Endodermal cell (in vitro differentiated cells): ENCODE data around the gene SPOCK1. TPM values are rescaled to one million over a fixed set of nuclear protein-coding genes. Genes with fewer than 3 reads are reported as not detected.

Experiments used
- DNase-seq: peaks from one replicate; pipeline ENCODE4 v3.0.0-alpha.2; 2017
- H3K27ac ChIP-seq: 2 replicates; pipeline ENCODE4 v1.5.1; 2013; ENCODE audit warnings: mild to moderate bottlenecking, low read depth, low read length, moderate library complexity
- H3K27me3 ChIP-seq: 2 replicates; pipeline ENCODE4 v1.6.1; 2013; ENCODE audit warnings: mild to moderate bottlenecking, low read length, moderate library complexity; ENCODE audit not compliant: insufficient read depth, control insufficient read depth, poor library complexity, severe bottlenecking
- H3K36me3 ChIP-seq: 2 replicates; pipeline ENCODE4 v1.7.0; 2013; ENCODE audit warnings: mild to moderate bottlenecking, low read length, moderate library complexity; ENCODE audit not compliant: control insufficient read depth, insufficient read depth
- H3K4me1 ChIP-seq: one replicate; pipeline ENCODE4 v1.7.0; 2013; ENCODE audit warnings: low read length; ENCODE audit not compliant: control insufficient read depth, insufficient read depth
- H3K4me3 ChIP-seq: 2 replicates; pipeline ENCODE4 v1.5.1; 2013; ENCODE audit warnings: mild to moderate bottlenecking, low read length, moderate library complexity
- H3K9ac ChIP-seq: 2 replicates; pipeline ENCODE4 v1.6.1; 2013; ENCODE audit warnings: mild to moderate bottlenecking, low read length, moderate library complexity; ENCODE audit not compliant: poor library complexity, severe bottlenecking; ENCODE audit errors: extremely low read depth
- H3K9me3 ChIP-seq: 2 replicates; pipeline ENCODE4 v1.6.1; 2013; ENCODE audit warnings: mild to moderate bottlenecking, low read length, moderate library complexity; ENCODE audit not compliant: control insufficient read depth
- H3K27ac Mint-ChIP-seq: 2 replicates; pipeline ENCODE4 v1.8.0; 2020; ENCODE audit warnings: mixed read lengths
- H3K27me3 Mint-ChIP-seq: 2 replicates; pipeline ENCODE4 v1.8.0; 2021; ENCODE audit warnings: mild to moderate bottlenecking, mixed read lengths; ENCODE audit not compliant: insufficient read depth
- H3K36me3 Mint-ChIP-seq: 2 replicates; pipeline ENCODE4 v1.8.0; 2020; ENCODE audit warnings: low read depth, mixed read lengths
- H3K4me1 Mint-ChIP-seq: 2 replicates; pipeline ENCODE4 v1.8.0; 2020; ENCODE audit warnings: mixed read lengths
- H3K4me3 Mint-ChIP-seq: 2 replicates; pipeline ENCODE4 v1.8.0; 2020; ENCODE audit warnings: mild to moderate bottlenecking, moderate library complexity, mixed read lengths
- H3K9me3 Mint-ChIP-seq: 2 replicates; pipeline ENCODE4 v1.8.0; 2020; ENCODE audit warnings: mild to moderate bottlenecking, mixed read lengths
- CTCF ChIP-seq: fragments of 200-600 bp; sonication (generic); conservative IDR thresholded peaks from 2 replicates; pipeline ENCODE4 v1.5.0; 2021; ENCODE audit warnings: antibody characterized with exemption, mild to moderate bottlenecking
- WGBS, 2 experiments: methylation state at CpG; one replicate each; pipeline versions ENCODE4 v1.1.5 to v1.1.7; 2013; ENCODE audit warnings: missing lambda C conversion rate in 2 of 2, mixed read lengths in 1 of 2; ENCODE audit not compliant: insufficient coverage in 1 of 2, insufficient read length in 1 of 2; 5-methylcytosine and 5-hydroxymethylcytosine counted together
- total RNA-seq, 2 donors: library from RNA; stranded (reverse); fragmentation: NEBNext Ultra II Directional in 1 of 2; extraction: Animal tissue kit (Norgen Biotek cat#: 25700) in 1 of 2; gene quantifications; 2 replicates in 1 of 2; 3 replicates in 1 of 2; pipeline ENCODE4 v1.2.1, GENCODE V29; 2021

The SPOCK1 gene
- total RNA-seq, 2 donors from 2014 or later, result 25.8 to 39.8 TPM

GRCh38 chr5:137533963-137534362 lies 34.8 kb upstream of the SPOCK1 start:
- Mint-ChIP-seq H3K4me1 (no peaks in the 10 kb centered on the region), H3K36me3 (no peaks in the 10 kb centered on the region), H3K9me3 (peaks cover 45% of the 10 kb centered on the region), H3K4me3 (no peak overlapping the region), H3K27me3 (peaks cover 14% of the 10 kb centered on the region), H3K27ac (no peak overlapping the region)
- DNase-seq, result no peak
- peaks cover 5% of the 10 kb centered on the region for H3K27me3 ChIP-seq
- no peaks in the 10 kb centered on the region for H3K36me3 ChIP-seq
- no peak overlapping the region for H3K9ac ChIP-seq
- no peak overlapping the region for H3K4me3 ChIP-seq
- H3K4me1 ChIP-seq, result no peaks in the 10 kb centered on the region
- H3K9me3 ChIP-seq, result peaks cover 15% of the 10 kb centered on the region
- H3K27ac ChIP-seq, result no peak overlapping the region
- WGBS, 2 experiments, result 83 to 87% methylated on average over 5 of the region's 5 CpGs
- TF ChIP-seq CTCF, result no peak

- Histone ChIP-seq H3K27ac (no peak overlapping the region), H3K36me3 (no peaks in the 10 kb centered on the region), H3K9ac (no peak overlapping the region), H3K4me1 (no peaks in the 10 kb centered on the region), H3K9me3 (peaks cover 15% of the 10 kb centered on the region), H3K4me3 (no peak overlapping the region), H3K27me3 (peaks cover 5% of the 10 kb centered on the region)
- Mint-ChIP-seq H3K27ac (no peak overlapping the region), H3K4me1 (no peaks in the 10 kb centered on the region), H3K27me3 (peaks cover 24% of the 10 kb centered on the region), H3K9me3 (peaks cover 37% of the 10 kb centered on the region), H3K36me3 (no peaks in the 10 kb centered on the region), H3K4me3 (no peak overlapping the region)
- DNase-seq, result no peak
- no peak for TF ChIP-seq CTCF
Measured at GRCh38 chr5:137531266-137531665, 32.1 kb upstream of the SPOCK1 start.

- H3K4me3 ChIP-seq, result no peak overlapping the region
- WGBS, 2 experiments, result 75 to 86% methylated on average over 2 to 3 of the region's 3 CpGs
- H3K36me3 ChIP-seq, result no peaks in the 10 kb centered on the region
- H3K4me1 ChIP-seq, result peaks cover 5% of the 10 kb centered on the region
- no peaks in the 10 kb centered on the region for H3K27me3 ChIP-seq
- no peak overlapping the region for H3K27ac ChIP-seq
- peaks cover under 1% of the 10 kb centered on the region for H3K4me1 Mint-ChIP-seq
- H3K36me3 Mint-ChIP-seq, result no peaks in the 10 kb centered on the region
- H3K27me3 Mint-ChIP-seq, result peaks cover 6% of the 10 kb centered on the region
- no peak for TF ChIP-seq CTCF
- H3K9me3 Mint-ChIP-seq, result no peaks in the 10 kb centered on the region
- H3K9ac ChIP-seq, result no peak overlapping the region
- no peak overlapping the region for H3K27ac Mint-ChIP-seq
- no peak for DNase-seq
- no peak overlapping the region for H3K4me3 Mint-ChIP-seq
- H3K9me3 ChIP-seq, result no peaks in the 10 kb centered on the region
Measured at GRCh38 chr5:137521246-137521645, 22.1 kb upstream of the SPOCK1 start.
